GM21390 (cell line): ENCODE data around the gene C2orf49.

Experiments used
- ATAC-seq: cut with Tn5 transposase; IDR thresholded peaks from one replicate; pipeline ENCODE4 v1.9.1; 2021; ENCODE audit not compliant: unreplicated experiment

Gene C2orf49

GRCh38 chr2:105381101-105381668 is 43.8 kb downstream of the C2orf49 start:
- no peak for ATAC-seq

GRCh38 chr2:105382177-105382576 is 44.8 kb downstream of the C2orf49 start:
- no peak for ATAC-seq

GRCh38 chr2:105383432-105384166 is 46.3 kb downstream of the C2orf49 start:
- ATAC-seq = no peak

GRCh38 chr2:105384216-105384615 is 46.9 kb downstream of the C2orf49 start:
- ATAC-seq = no peak

GRCh38 chr2:105384861-105385260 is 47.5 kb downstream of the C2orf49 start:
- ATAC-seq = no peak

- ATAC-seq = no peak
Observed at GRCh38 chr2:105385731-105386540, 48.6 kb downstream of the C2orf49 start.

GRCh38 chr2:105387225-105387624 is 49.9 kb downstream of the C2orf49 start:
- no peak for ATAC-seq

GRCh38 chr2:105388971-105389381 is 51.6 kb downstream of the C2orf49 start:
- ATAC-seq = no peak

GRCh38 chr2:105390454-105390853 is 53.1 kb downstream of the C2orf49 start:
- no peak for ATAC-seq

GRCh38 chr2:105391058-105391627 is 53.8 kb downstream of the C2orf49 start:
- ATAC-seq = no peak

- ATAC-seq = no peak
Observed at GRCh38 chr2:105391763-105392662, 54.7 kb downstream of the C2orf49 start.

GRCh38 chr2:105393373-105394055 is 56.2 kb downstream of the C2orf49 start:
- ATAC-seq = no peak

GRCh38 chr2:105394951-105395611 is 57.7 kb downstream of the C2orf49 start:
- ATAC-seq = no peak

- ATAC-seq = no peak
Observed at GRCh38 chr2:105395691-105396090, 58.4 kb downstream of the C2orf49 start.

- no peak for ATAC-seq
Observed at GRCh38 chr2:105396254-105397024, 59.1 kb downstream of the C2orf49 start.

- ATAC-seq = no peak
Observed at GRCh38 chr2:105397025-105397722, 59.8 kb downstream of the C2orf49 start.

- ATAC-seq = no peak
Observed at GRCh38 chr2:105397953-105398335, 60.6 kb downstream of the C2orf49 start.
